B cell (primary cell): ENCODE results near the gene TRMT11. TPM values are rescaled to one million over a fixed set of nuclear protein-coding genes. Genes with fewer than 3 reads are reported as not detected.

Source experiments
- ATAC-seq: fragments of 200-7000 bp; cut with Tn5 transposase; one replicate; pipeline ENCODE4 v1.10.0; 2021; ENCODE audit warnings: low read depth, mild to moderate bottlenecking, moderate number of reproducible peaks, moderate library complexity
- CTCF ChIA-PET: fragments of 350-600 bp; sonication (Branson Sonifier 250); formaldehyde crosslinking; loops from one replicate; lab custom pipeline; 2021; ENCODE audit warnings: antibody characterized with exemption, inconsistent platforms; lab: Charles Lee
- POLR2A ChIA-PET: fragments of 350-600 bp; sonication (Branson Sonifier 250); formaldehyde crosslinking; loops from one replicate; lab custom pipeline; 2021; ENCODE audit warnings: antibody characterized with exemption; lab: Charles Lee
- DNase-seq: peaks from one replicate; pipeline ENCODE4 v3.0.0; 2013
- H2AFZ ChIP-seq: 2 replicates; pipeline ENCODE4 v1.6.1; 2012; ENCODE audit warnings: mild to moderate bottlenecking, low read depth, low read length; ENCODE audit not compliant: insufficient read depth, poor library complexity, severe bottlenecking
- H3K27ac ChIP-seq, 2 donors: 1 replicate in 1 of 2; 2 replicates in 1 of 2; pipeline ENCODE4 v1.5.1; 2012 to 2013; ENCODE audit warnings: low read length in 2 of 2, mild to moderate bottlenecking in 2 of 2, moderate library complexity in 1 of 2
- H3K27me3 ChIP-seq, 4 experiments: fragments of 200-600 bp in 1 of 4; sonication (generic) in 1 of 4; replicated peaks in 1 of 4; 1 replicate in 2 of 4; 2 replicates in 2 of 4; pipeline versions ENCODE4 v1.6.1 to v1.7.0; 2013 to 2016; ENCODE audit warnings: low read length in 3 of 4, mild to moderate bottlenecking in 2 of 4, mixed read lengths in 1 of 4, moderate library complexity in 1 of 4; ENCODE audit not compliant: insufficient read depth in 4 of 4, control insufficient read depth in 3 of 4; ENCODE audit errors: control extremely low read depth in 1 of 4
- H3K36me3 ChIP-seq, 2 experiments: replicated peaks in 1 of 2; 1 replicate in 1 of 2; 2 replicates in 1 of 2; pipeline versions ENCODE4 v1.6.1 to v1.7.1; 2013; ENCODE audit warnings: low read length in 1 of 2; ENCODE audit not compliant: insufficient read depth in 2 of 2, control insufficient read depth in 1 of 2; ENCODE audit errors: control extremely low read depth in 1 of 2, extremely low read depth in 1 of 2
- H3K4me1 ChIP-seq, 2 donors: fragments of 200-600 bp in 1 of 2; sonication (generic) in 1 of 2; 1 replicate in 1 of 2; 2 replicates in 1 of 2; pipeline versions ENCODE4 v1.5.1 to v1.6.1; 2013 to 2017; ENCODE audit warnings: low read length in 2 of 2; ENCODE audit not compliant: control insufficient read depth in 2 of 2, insufficient read depth in 2 of 2
- H3K4me2 ChIP-seq: replicated peaks from 2 replicates; pipeline ENCODE3; 2012; ENCODE audit warnings: mild to moderate bottlenecking, low read depth, low read length; ENCODE audit not compliant: poor library complexity, severe bottlenecking
- H3K4me3 ChIP-seq, 5 experiments: fragments of 200-600 bp in 1 of 5; sonication (generic) in 1 of 5; 1 replicate in 3 of 5; 2 replicates in 2 of 5; pipeline versions ENCODE4 v1.5.1 to v1.7.0; 2011 to 2016; ENCODE audit warnings: low read length in 4 of 5, mild to moderate bottlenecking in 4 of 5, low read depth in 2 of 5, control low read depth in 1 of 5, moderate library complexity in 1 of 5; ENCODE audit not compliant: insufficient read depth in 1 of 5; ENCODE audit errors: control extremely low read depth in 1 of 5, extremely low read depth in 1 of 5
- H3K79me2 ChIP-seq: fragments of 200-600 bp; sonication (generic); one replicate; pipeline ENCODE4 v1.6.0; 2016; ENCODE audit warnings: low read length; ENCODE audit not compliant: control insufficient read depth, insufficient read depth
- H3K9ac ChIP-seq: fragments of 200-600 bp; sonication (generic); 2 replicates; pipeline ENCODE4 v1.6.1; 2017; ENCODE audit warnings: mild to moderate bottlenecking, low read length, moderate library complexity
- H3K9me3 ChIP-seq, 3 donors: one replicate each; pipeline versions ENCODE4 v1.6.1 to v1.7.1; 2013; ENCODE audit warnings: low read length in 2 of 3; ENCODE audit not compliant: control insufficient read depth in 2 of 3, insufficient read depth in 1 of 3; ENCODE audit errors: control extremely low read depth in 1 of 3
- H4K20me1 ChIP-seq: 2 replicates; pipeline ENCODE4 v1.6.0; 2012; ENCODE audit warnings: mild to moderate bottlenecking, low read length; ENCODE audit not compliant: insufficient read depth, control insufficient read depth, poor library complexity, severe bottlenecking
- H3K27ac Mint-ChIP-seq: one replicate; pipeline ENCODE4 v1.8.0; 2021; ENCODE audit warnings: mixed read lengths
- H3K27me3 Mint-ChIP-seq: one replicate; pipeline ENCODE4 v1.8.0; 2021; ENCODE audit warnings: mixed read lengths
- H3K4me1 Mint-ChIP-seq: one replicate; pipeline ENCODE4 v1.8.0; 2021; ENCODE audit warnings: mixed read lengths
- H3K4me3 Mint-ChIP-seq: one replicate; pipeline ENCODE4 v1.8.0; 2021; ENCODE audit warnings: mixed read lengths
- H3K9me3 Mint-ChIP-seq: one replicate; pipeline ENCODE4 v1.8.0; 2022; ENCODE audit warnings: mixed read lengths; ENCODE audit not compliant: insufficient read depth
- EZH2 ChIP-seq: IDR thresholded peaks from 2 replicates; pipeline ENCODE4 v1.6.1; 2012; ENCODE audit warnings: borderline replicate concordance, low read depth, mild to moderate bottlenecking, moderate library complexity, low read length; ENCODE audit not compliant: insufficient read depth, poor library complexity, severe bottlenecking
- WGBS: methylation state at CpG from one replicate; pipeline ENCODE4 v1.1.5; 2013; ENCODE audit warnings: missing lambda C conversion rate; ENCODE audit not compliant: insufficient coverage; 5-methylcytosine and 5-hydroxymethylcytosine counted together
- intact Hi-C: fragments of 100-400 bp; cut with micrococcal nuclease; formaldehyde crosslinking; loops from one replicate; pipeline ENCODE4 v1.10.0; 2022
- polyA plus RNA-seq: library from polyadenylated mRNA; depleted of rRNA; stranded (reverse); fragments of >200 nt; gene quantifications from 2 replicates; pipeline ENCODE4 v1.2.3, GENCODE V29; 2012
- total RNA-seq, 2 donors: library from RNA; stranded (reverse); fragments of 120-200 nt in 1 of 2; gene quantifications; 1 replicate in 1 of 2; 2 replicates in 1 of 2; pipeline versions ENCODE4 v1.2.3 to v1.2.4, GENCODE V29; 2013 to 2022
- TF ChIP-seq, protein P1 (sequence below): fragments of 200-600 bp; IDR thresholded peaks from one replicate; pipeline ENCODE4 v1.8.0; 2022; ENCODE audit warnings: antibody characterized with exemption, mild to moderate bottlenecking

TRMT11 gene
- total and polyA plus RNA-seq, 2 donors (not counting 1 experiment from before 2014, with no cell fraction given), result 12.1 to 30.4 TPM

DNA sequence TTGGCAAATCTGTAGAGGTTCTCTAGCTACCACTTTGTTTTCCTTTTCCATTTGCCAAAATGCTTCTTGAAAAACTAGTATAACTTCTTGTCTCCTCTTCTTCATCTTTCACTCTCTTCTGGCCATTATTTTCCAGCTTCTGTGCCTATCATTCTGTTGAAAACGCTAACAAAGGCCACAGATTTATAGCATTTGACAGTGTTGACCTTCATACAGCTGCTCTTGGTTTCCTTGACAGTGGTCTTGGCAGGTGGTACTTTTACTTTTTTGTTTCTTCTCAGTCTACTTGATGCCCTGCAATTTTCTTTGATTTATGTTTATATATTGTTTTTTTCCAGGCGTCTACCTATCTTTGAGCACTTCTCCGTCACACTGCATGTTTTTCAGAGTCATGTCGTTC, 23.7 kb downstream of the TRMT11 start:
- Mint-ChIP-seq H3K9me3 (no peaks in the 10 kb centered on the region), H3K27me3 (no peaks in the 10 kb centered on the region), H3K4me1 (no peaks in the 10 kb centered on the region), H3K27ac (no peak overlapping the region), H3K4me3 (no peak overlapping the region)
- Histone ChIP-seq H3K9ac (no peak overlapping the region), H3K27me3 (no peaks in the 10 kb centered on the region), H3K9me3 (no peaks in the 10 kb centered on the region), H4K20me1 (no peaks in the 10 kb centered on the region), H3K4me3 (no peak overlapping the region), H3K36me3 (peaks cover 2 to 41% of the 10 kb centered on the region in 2 experiments), H3K27ac (no peak overlapping the region), H3K4me2 (no peak overlapping the region), H3K79me2 (no peaks in the 10 kb centered on the region), H3K4me1 (no peaks in the 10 kb centered on the region), H2AFZ (no peak overlapping the region)
- no CpG with 5 or more reads among the region's 4 CpGs for WGBS
- ChIA-PET CTCF (no interaction called here), POLR2A (no interaction called here)
- no peak for TF ChIP-seq EZH2
- TF ChIP-seq, protein P1, sequence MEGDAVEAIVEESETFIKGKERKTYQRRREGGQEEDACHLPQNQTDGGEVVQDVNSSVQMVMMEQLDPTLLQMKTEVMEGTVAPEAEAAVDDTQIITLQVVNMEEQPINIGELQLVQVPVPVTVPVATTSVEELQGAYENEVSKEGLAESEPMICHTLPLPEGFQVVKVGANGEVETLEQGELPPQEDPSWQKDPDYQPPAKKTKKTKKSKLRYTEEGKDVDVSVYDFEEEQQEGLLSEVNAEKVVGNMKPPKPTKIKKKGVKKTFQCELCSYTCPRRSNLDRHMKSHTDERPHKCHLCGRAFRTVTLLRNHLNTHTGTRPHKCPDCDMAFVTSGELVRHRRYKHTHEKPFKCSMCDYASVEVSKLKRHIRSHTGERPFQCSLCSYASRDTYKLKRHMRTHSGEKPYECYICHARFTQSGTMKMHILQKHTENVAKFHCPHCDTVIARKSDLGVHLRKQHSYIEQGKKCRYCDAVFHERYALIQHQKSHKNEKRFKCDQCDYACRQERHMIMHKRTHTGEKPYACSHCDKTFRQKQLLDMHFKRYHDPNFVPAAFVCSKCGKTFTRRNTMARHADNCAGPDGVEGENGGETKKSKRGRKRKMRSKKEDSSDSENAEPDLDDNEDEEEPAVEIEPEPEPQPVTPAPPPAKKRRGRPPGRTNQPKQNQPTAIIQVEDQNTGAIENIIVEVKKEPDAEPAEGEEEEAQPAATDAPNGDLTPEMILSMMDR, result no peak
- ATAC-seq (no peak), DNase-seq (no peak)
- intact Hi-C loops, result no loop called here

DNA sequence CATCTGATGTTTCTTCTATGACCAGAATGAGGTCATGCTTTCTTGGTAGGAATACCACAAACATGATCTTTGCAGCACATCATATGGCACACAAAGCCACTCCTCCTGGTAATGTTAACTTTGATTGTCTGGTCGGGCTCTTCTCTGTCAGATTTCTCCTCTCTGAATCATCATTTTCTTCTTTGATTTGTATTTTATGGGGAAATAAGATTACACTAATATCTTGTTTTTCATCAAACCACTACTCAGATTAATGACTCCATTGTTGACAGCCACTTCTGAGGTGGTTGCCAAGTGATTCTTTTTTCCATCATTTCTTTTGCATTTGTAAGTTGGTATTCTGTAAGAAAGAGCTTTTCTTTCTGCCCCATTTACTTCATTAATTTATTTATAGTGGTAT, 29.5 kb downstream of the TRMT11 start:
- DNase-seq (no peak), ATAC-seq (no peak)
- Histone ChIP-seq H3K27ac (no peak overlapping the region), H3K79me2 (no peaks in the 10 kb centered on the region), H2AFZ (no peak overlapping the region), H3K4me3 (no peak overlapping the region), H4K20me1 (no peaks in the 10 kb centered on the region), H3K4me2 (no peak overlapping the region), H3K36me3 (peaks cover 9 to 41% of the 10 kb centered on the region in 2 experiments), H3K27me3 (no peaks in the 10 kb centered on the region), H3K9ac (no peak overlapping the region), H3K9me3 (no peaks in the 10 kb centered on the region), H3K4me1 (no peaks in the 10 kb centered on the region)
- ChIA-PET POLR2A (no interaction called here), CTCF (no interaction called here)
- Mint-ChIP-seq H3K27me3 (no peaks in the 10 kb centered on the region), H3K4me1 (no peaks in the 10 kb centered on the region), H3K9me3 (no peaks in the 10 kb centered on the region), H3K4me3 (no peak overlapping the region), H3K27ac (no peak overlapping the region)
- WGBS, result no CpG with 5 or more reads among the region's 1 CpG
- intact Hi-C loops, result no loop called here
- TF ChIP-seq, protein P1, result no peak
- TF ChIP-seq EZH2, result no peak
